Spleen (tissue), 7 donors: ENCODE measurements around the gene RPL18.

Experiments used
- POLR2A ChIP-seq, 3 donors: fragments of 450-650 bp; IDR thresholded peaks; one replicate each; pipeline ENCODE4 v1.5.1; 2017; ENCODE audit warnings: antibody characterized with exemption in 3 of 3, mild to moderate bottlenecking in 1 of 3
- TF ChIP-seq, protein P1 (sequence below), 11 experiments: fragments of 200-600 bp in 7 of 11; fragments of 450-650 bp in 4 of 11; sonication (generic) in 4 of 11; IDR thresholded peaks in 8 of 11; conservative IDR thresholded peaks in 3 of 11; 1 replicate in 7 of 11; 2 replicates in 4 of 11; pipeline versions ENCODE4 v1.4.0 to v1.8.0; 2016 to 2021; ENCODE audit warnings: antibody characterized with exemption in 11 of 11, inconsistent platforms in 4 of 11, mild to moderate bottlenecking in 1 of 11
- donor health status: DM: no; HTN: no; CAD: no; lungs with moderate emphysema.
- donor health status: DM: no; HTN: no; CAD: no.
- donor health status: DM: no; HTN: no; CAD: no.

DNA sequence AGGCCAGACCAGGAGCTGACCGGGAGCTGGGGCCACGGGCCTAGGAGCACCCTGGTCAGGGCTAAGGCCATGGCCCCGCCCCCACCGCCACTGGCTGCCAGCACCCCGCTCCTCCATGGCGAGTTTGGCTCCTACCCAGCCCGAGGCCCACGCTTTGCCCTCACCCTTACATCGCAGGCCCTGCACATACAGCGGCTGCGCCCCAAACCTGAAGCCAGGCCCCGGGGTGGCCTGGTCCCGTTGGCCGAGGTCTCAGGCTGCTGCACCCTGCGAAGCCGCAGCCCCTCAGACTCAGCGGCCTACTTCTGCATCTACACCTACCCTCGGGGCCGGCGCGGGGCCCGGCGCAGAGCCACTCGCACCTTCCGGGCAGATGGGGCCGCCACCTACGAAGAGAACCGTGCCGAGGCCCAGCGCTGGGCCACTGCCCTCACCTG, 6.9 kb upstream of the RPL18 start:
- TF ChIP-seq, protein P1, sequence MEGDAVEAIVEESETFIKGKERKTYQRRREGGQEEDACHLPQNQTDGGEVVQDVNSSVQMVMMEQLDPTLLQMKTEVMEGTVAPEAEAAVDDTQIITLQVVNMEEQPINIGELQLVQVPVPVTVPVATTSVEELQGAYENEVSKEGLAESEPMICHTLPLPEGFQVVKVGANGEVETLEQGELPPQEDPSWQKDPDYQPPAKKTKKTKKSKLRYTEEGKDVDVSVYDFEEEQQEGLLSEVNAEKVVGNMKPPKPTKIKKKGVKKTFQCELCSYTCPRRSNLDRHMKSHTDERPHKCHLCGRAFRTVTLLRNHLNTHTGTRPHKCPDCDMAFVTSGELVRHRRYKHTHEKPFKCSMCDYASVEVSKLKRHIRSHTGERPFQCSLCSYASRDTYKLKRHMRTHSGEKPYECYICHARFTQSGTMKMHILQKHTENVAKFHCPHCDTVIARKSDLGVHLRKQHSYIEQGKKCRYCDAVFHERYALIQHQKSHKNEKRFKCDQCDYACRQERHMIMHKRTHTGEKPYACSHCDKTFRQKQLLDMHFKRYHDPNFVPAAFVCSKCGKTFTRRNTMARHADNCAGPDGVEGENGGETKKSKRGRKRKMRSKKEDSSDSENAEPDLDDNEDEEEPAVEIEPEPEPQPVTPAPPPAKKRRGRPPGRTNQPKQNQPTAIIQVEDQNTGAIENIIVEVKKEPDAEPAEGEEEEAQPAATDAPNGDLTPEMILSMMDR (IDR thresholded peaks at IDR 0.05 in 8 of 11, conservative IDR thresholded peaks at IDR 0.05 in 3 of 11) = no peak
- TF ChIP-seq POLR2A (IDR thresholded peaks at IDR 0.05) = no peak
